D721Med (cell line): ENCODE measurements around the gene SLC6A16.
"Not testable (repeated sequence)": the region's sequence is repeated elsewhere in the genome, so short reads cannot be mapped to it uniquely, and the experiment has no call there.

Source experiments
- DNase-seq: peaks from one replicate; pipeline ENCODE4 v3.0.0; 2011; ENCODE audit warnings: low spot score; ENCODE audit not compliant: insufficient read length
- FAIRE-seq: peaks from 2 replicates; lab custom pipeline; 2011; peaks lifted over from hg19 to GRCh38; lab: Jason Lieb, UNC
- TF ChIP-seq, protein P1 (sequence below): IDR thresholded peaks from 2 replicates; pipeline ENCODE4 v1.5.1; 2012; ENCODE audit warnings: mild to moderate bottlenecking, control low read depth; ENCODE audit not compliant: insufficient read depth; ENCODE audit errors: missing control alignments

Gene SLC6A16

DNA sequence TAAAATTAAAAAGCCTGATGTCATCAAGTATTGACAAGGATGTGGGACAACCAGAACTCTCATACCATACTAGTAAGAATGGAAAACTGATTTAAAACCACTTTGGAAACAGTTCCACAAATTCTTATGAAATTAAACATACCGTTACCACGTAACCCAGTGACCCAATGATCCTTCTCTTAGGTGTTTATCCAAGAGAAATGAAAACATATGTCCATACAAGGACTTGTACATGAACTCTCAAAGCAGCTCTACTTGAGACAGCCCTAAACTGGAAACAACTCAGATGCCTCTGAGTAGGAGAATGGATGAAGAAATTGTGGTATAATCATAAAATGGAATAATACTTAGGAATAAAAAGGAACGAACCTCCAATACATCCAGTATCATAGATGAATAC, 27.6 kb downstream of the SLC6A16 start:
- DNase-seq (no peak), FAIRE-seq (no peak)
- TF ChIP-seq, protein P1, sequence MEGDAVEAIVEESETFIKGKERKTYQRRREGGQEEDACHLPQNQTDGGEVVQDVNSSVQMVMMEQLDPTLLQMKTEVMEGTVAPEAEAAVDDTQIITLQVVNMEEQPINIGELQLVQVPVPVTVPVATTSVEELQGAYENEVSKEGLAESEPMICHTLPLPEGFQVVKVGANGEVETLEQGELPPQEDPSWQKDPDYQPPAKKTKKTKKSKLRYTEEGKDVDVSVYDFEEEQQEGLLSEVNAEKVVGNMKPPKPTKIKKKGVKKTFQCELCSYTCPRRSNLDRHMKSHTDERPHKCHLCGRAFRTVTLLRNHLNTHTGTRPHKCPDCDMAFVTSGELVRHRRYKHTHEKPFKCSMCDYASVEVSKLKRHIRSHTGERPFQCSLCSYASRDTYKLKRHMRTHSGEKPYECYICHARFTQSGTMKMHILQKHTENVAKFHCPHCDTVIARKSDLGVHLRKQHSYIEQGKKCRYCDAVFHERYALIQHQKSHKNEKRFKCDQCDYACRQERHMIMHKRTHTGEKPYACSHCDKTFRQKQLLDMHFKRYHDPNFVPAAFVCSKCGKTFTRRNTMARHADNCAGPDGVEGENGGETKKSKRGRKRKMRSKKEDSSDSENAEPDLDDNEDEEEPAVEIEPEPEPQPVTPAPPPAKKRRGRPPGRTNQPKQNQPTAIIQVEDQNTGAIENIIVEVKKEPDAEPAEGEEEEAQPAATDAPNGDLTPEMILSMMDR: no peak

DNA sequence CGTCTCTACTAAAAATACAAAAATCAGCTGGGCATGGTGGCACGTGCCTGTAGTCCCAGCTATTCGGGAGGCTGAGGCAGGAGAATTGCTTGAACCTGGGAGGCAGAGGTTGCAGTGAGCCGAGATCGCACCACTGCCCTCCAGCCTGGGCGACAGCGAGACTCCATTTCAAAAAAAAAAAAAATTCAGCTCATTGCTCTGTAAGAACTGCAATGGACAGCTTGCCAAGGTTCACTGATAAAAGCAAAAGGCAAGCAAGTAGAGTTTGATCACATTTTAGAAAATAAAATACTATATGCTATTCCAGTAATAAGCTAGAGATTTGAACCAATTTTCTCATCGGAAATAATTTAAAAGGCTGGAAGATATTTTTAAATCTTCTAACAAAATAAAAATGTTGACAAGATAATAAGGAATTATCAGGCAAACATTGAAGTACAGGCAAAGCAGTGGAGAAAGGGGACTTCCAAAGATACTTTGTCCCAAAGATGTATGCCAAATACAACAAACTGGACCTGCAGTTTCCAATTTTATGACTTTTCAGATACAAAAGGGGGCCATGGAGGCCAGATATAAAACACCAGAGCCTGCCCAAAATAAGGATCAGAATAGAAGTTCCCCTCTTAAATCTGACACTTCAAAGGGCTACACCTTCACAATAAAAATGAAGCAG, 29.6 kb downstream of the SLC6A16 start:
- FAIRE-seq: no peak
- TF ChIP-seq, protein P1: no peak
- DNase-seq: no peak

GRCh38 chr19:49294401-49294800, 30.6 kb downstream of the SLC6A16 start:
- TF ChIP-seq, protein P1: no peak
- FAIRE-seq: no peak

DNA sequence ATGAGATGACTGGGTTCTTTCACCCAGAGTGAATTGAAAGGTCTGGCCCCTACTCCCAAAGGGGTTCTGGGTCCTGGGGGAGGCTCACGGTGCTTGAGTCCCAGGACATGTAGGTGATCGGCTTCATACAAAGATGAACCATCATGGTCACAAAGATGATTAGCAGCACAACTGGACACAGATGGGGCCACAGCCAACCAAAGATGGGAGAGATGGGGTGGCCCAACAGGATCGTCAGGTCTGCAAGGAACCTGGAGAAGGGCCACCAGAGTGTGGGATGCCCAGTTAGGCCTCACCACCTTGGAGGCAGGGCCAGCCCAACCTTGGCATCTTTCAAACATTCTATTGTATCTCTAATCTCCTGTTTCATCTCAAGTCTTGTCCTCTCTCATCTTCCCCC, 34.5 kb downstream of the SLC6A16 start:
- no peak for DNase-seq
- no peak for FAIRE-seq
- TF ChIP-seq, protein P1: no peak

More at GRCh38 chr19:49294401-49294800, 30.6 kb downstream of the SLC6A16 start:
- DNase-seq: no peak

- not testable (repeated sequence) for FAIRE-seq, DNase-seq
Observed at GRCh38 chr19:49289286-49289685, 35.7 kb downstream of the SLC6A16 start.

GRCh38 chr19:49288205-49288604, 36.8 kb downstream of the SLC6A16 start:
- not testable (repeated sequence) for FAIRE-seq, DNase-seq

GRCh38 chr19:49287141-49287770, 37.7 kb downstream of the SLC6A16 start:
- no peak for FAIRE-seq
- TF ChIP-seq, protein P1: no peak

GRCh38 chr19:49282184-49282583, 42.8 kb downstream of the SLC6A16 start:
- DNase-seq (no peak), FAIRE-seq (no peak)
- TF ChIP-seq, protein P1: no peak

More at GRCh38 chr19:49287141-49287770, 37.7 kb downstream of the SLC6A16 start:
- no peak for DNase-seq
